GM18873 (cell line): ENCODE results near the gene SNED1.

Experiments used
- ATAC-seq: cut with Tn5 transposase; IDR thresholded peaks from one replicate; pipeline ENCODE4 v1.9.1; 2021; ENCODE audit warnings: mild to moderate bottlenecking, moderate library complexity, moderate number of reproducible peaks; ENCODE audit not compliant: unreplicated experiment, low FRiP score

The SNED1 gene

GRCh38 chr2:240997856-240998705, at the start of gene SNED1:
Gene SNED1, plus strand, starts transcription at chr2:240998618. Its CDS starts 220 bp downstream, at chr2:240998838.
- ATAC-seq, result no peak

- no peak for ATAC-seq
Observed at GRCh38 chr2:240948905-240949790, 49.3 kb upstream of the SNED1 start.

GRCh38 chr2:240949791-240950705, 48.4 kb upstream of the SNED1 start:
- no peak for ATAC-seq

GRCh38 chr2:240951045-240951594, 47.3 kb upstream of the SNED1 start:
- ATAC-seq, result no peak

- ATAC-seq, result no peak
Observed at GRCh38 chr2:240952496-240953246, 45.7 kb upstream of the SNED1 start.

GRCh38 chr2:240953426-240954410, 44.7 kb upstream of the SNED1 start:
- ATAC-seq, result no peak

GRCh38 chr2:240954436-240955305, 43.7 kb upstream of the SNED1 start:
- no peak for ATAC-seq

- ATAC-seq, result no peak
Observed at GRCh38 chr2:240955306-240956170, 42.9 kb upstream of the SNED1 start.

GRCh38 chr2:240956171-240956934, 42.1 kb upstream of the SNED1 start:
- ATAC-seq, result no peak

GRCh38 chr2:240956935-240957655, 41.3 kb upstream of the SNED1 start:
- ATAC-seq, result no peak

GRCh38 chr2:240957656-240958365, 40.6 kb upstream of the SNED1 start:
- no peak for ATAC-seq

GRCh38 chr2:240958366-240959213, 39.8 kb upstream of the SNED1 start:
- ATAC-seq, result no peak

- no peak for ATAC-seq
Observed at GRCh38 chr2:240959214-240959940, 39.0 kb upstream of the SNED1 start.
